Karpas-422 (cell line): ENCODE measurements around the gene TRHDE. TPM values are rescaled to one million over a fixed set of nuclear protein-coding genes. Genes with fewer than 3 reads are reported as not detected.

Source experiments
- DNase-seq: peaks from one replicate; pipeline ENCODE4 v3.0.0-alpha.2; 2015
- H2AFZ ChIP-seq: fragments of 200-600 bp; sonication (generic); 2 replicates; pipeline ENCODE4 v1.6.1; 2014; ENCODE audit warnings: antibody characterized with exemption, low read length, mixed read lengths
- H3K27ac ChIP-seq: fragments of 200-600 bp; sonication (generic); 2 replicates; pipeline ENCODE4 v1.5.1; 2014; ENCODE audit warnings: mild to moderate bottlenecking, low read length, moderate library complexity
- H3K27me3 ChIP-seq: fragments of 200-600 bp; sonication (generic); 2 replicates; pipeline ENCODE4 v1.6.1; 2014; ENCODE audit warnings: low read length, mixed read lengths
- H3K36me3 ChIP-seq: fragments of 200-600 bp; sonication (generic); 2 replicates; pipeline ENCODE4 v1.6.1; 2014; ENCODE audit warnings: low read length, mixed read lengths; ENCODE audit not compliant: insufficient read depth
- H3K4me1 ChIP-seq: fragments of 200-600 bp; sonication (generic); 2 replicates; pipeline ENCODE4 v1.6.1; 2014; ENCODE audit warnings: mild to moderate bottlenecking, low read length, mixed read lengths
- H3K4me2 ChIP-seq: fragments of 200-600 bp; sonication (generic); 2 replicates; pipeline ENCODE4 v1.6.1; 2014; ENCODE audit warnings: low read length, low read depth, mild to moderate bottlenecking; ENCODE audit not compliant: poor library complexity, severe bottlenecking
- H3K4me3 ChIP-seq: fragments of 200-600 bp; sonication (generic); 2 replicates; pipeline ENCODE4 v1.5.1; 2014; ENCODE audit warnings: mild to moderate bottlenecking, antibody characterized with exemption, low read length, mixed read lengths
- H3K79me2 ChIP-seq: fragments of 200-600 bp; sonication (generic); 2 replicates; pipeline ENCODE4 v1.6.1; 2014; ENCODE audit warnings: mild to moderate bottlenecking, low read length, mixed read lengths
- H3K9ac ChIP-seq: fragments of 200-600 bp; sonication (generic); 2 replicates; pipeline ENCODE4 v1.6.0; 2014; ENCODE audit warnings: low read length
- H3K9me2 ChIP-seq: fragments of 200-600 bp; sonication (generic), shearing (Covaris generic); replicated peaks from 2 replicates; pipeline ENCODE4 v1.6.0; 2014; ENCODE audit warnings: mild to moderate bottlenecking, low read length, moderate library complexity; ENCODE audit not compliant: insufficient read depth
- H3K9me3 ChIP-seq: fragments of 300-700, 200-600 bp; sonication (generic); 2 replicates; pipeline ENCODE4 v1.6.1; 2014; ENCODE audit warnings: low read length, mixed read lengths
- H4K20me1 ChIP-seq: fragments of 200-600 bp; sonication (generic); 2 replicates; pipeline ENCODE4 v1.6.1; 2014; ENCODE audit warnings: mild to moderate bottlenecking, antibody characterized with exemption, low read length, low read depth; ENCODE audit not compliant: insufficient read depth
- total RNA-seq: library from RNA; depleted of rRNA; stranded (reverse); fragments of >200 nt; shearing (Covaris generic); gene quantifications from 2 replicates; pipeline ENCODE4 v1.2.3, GENCODE V29; 2014; ENCODE audit warnings: low replicate concordance

TRHDE gene
- total RNA-seq, 1 experiment from 2014 or later = not detected

GRCh38 chr12:72277415-72277814 is 5.2 kb downstream of the TRHDE start:
- H3K27ac ChIP-seq = no peak overlapping the region
- DNase-seq = no peak

GRCh38 chr12:72278894-72279293 is 6.7 kb downstream of the TRHDE start:
- Histone ChIP-seq H3K27me3 (no peaks in the 10 kb centered on the region), H3K79me2 (no peaks in the 10 kb centered on the region), H3K4me1 (no peaks in the 10 kb centered on the region), H3K36me3 (no peaks in the 10 kb centered on the region), H3K4me3 (no peak overlapping the region), H3K27ac (no peak overlapping the region), H3K4me2 (no peak overlapping the region), H3K9me3 (no peaks in the 10 kb centered on the region), H2AFZ (no peak overlapping the region), H4K20me1 (no peaks in the 10 kb centered on the region), H3K9ac (no peak overlapping the region), H3K9me2 (no peaks in the 10 kb centered on the region)
- DNase-seq = no peak

More at GRCh38 chr12:72277415-72277814, 5.2 kb downstream of the TRHDE start:
- Histone ChIP-seq H3K4me3 (no peak overlapping the region), H3K4me1 (no peaks in the 10 kb centered on the region), H3K9me3 (no peaks in the 10 kb centered on the region), H3K79me2 (no peaks in the 10 kb centered on the region), H3K9ac (no peak overlapping the region), H3K27me3 (no peaks in the 10 kb centered on the region), H3K9me2 (no peaks in the 10 kb centered on the region), H2AFZ (no peak overlapping the region), H3K4me2 (no peak overlapping the region), H3K36me3 (no peaks in the 10 kb centered on the region), H4K20me1 (no peaks in the 10 kb centered on the region)

GRCh38 chr12:72281126-72281525 is 9.0 kb downstream of the TRHDE start:
- Histone ChIP-seq H3K27ac (no peak overlapping the region), H3K27me3 (no peaks in the 10 kb centered on the region), H4K20me1 (no peaks in the 10 kb centered on the region), H3K79me2 (no peaks in the 10 kb centered on the region), H3K9me2 (no peaks in the 10 kb centered on the region), H3K4me2 (no peak overlapping the region), H3K4me1 (no peaks in the 10 kb centered on the region), H3K9ac (no peak overlapping the region), H2AFZ (no peak overlapping the region), H3K9me3 (no peaks in the 10 kb centered on the region), H3K4me3 (no peak overlapping the region), H3K36me3 (no peaks in the 10 kb centered on the region)
- DNase-seq = no peak

- no peak for DNase-seq
- Histone ChIP-seq H2AFZ (no peak overlapping the region), H3K4me3 (no peak overlapping the region), H3K9me2 (no peaks in the 10 kb centered on the region), H3K27me3 (no peaks in the 10 kb centered on the region), H3K9ac (no peak overlapping the region), H3K4me2 (no peak overlapping the region), H3K4me1 (no peaks in the 10 kb centered on the region), H3K36me3 (no peaks in the 10 kb centered on the region), H4K20me1 (no peaks in the 10 kb centered on the region), H3K9me3 (no peaks in the 10 kb centered on the region), H3K27ac (no peak overlapping the region), H3K79me2 (no peaks in the 10 kb centered on the region)
Measured at GRCh38 chr12:72282721-72283120, 10.6 kb downstream of the TRHDE start.

GRCh38 chr12:72285861-72286260 is 13.7 kb downstream of the TRHDE start:
- H3K9me2 ChIP-seq = no peaks in the 10 kb centered on the region
- no peaks in the 10 kb centered on the region for H3K4me1 ChIP-seq
- H3K4me3 ChIP-seq = no peak overlapping the region
- no peak overlapping the region for H3K27ac ChIP-seq
- no peak overlapping the region for H3K4me2 ChIP-seq
- H3K36me3 ChIP-seq = no peaks in the 10 kb centered on the region
- no peak overlapping the region for H3K9ac ChIP-seq
- no peak for DNase-seq
- no peak overlapping the region for H2AFZ ChIP-seq
- no peaks in the 10 kb centered on the region for H3K27me3 ChIP-seq
- H3K79me2 ChIP-seq = no peaks in the 10 kb centered on the region
- H4K20me1 ChIP-seq = no peaks in the 10 kb centered on the region
- H3K9me3 ChIP-seq = no peaks in the 10 kb centered on the region

- Histone ChIP-seq H4K20me1 (no peaks in the 10 kb centered on the region), H3K4me1 (no peaks in the 10 kb centered on the region), H3K79me2 (no peaks in the 10 kb centered on the region), H3K4me3 (no peak overlapping the region), H3K36me3 (no peaks in the 10 kb centered on the region), H2AFZ (no peak overlapping the region), H3K9me2 (no peaks in the 10 kb centered on the region), H3K9ac (no peak overlapping the region), H3K4me2 (no peak overlapping the region), H3K27ac (no peak overlapping the region), H3K9me3 (no peaks in the 10 kb centered on the region), H3K27me3 (no peaks in the 10 kb centered on the region)
- DNase-seq = no peak
Measured at GRCh38 chr12:72286526-72286925, 14.4 kb downstream of the TRHDE start.

- Histone ChIP-seq H3K4me1 (no peaks in the 10 kb centered on the region), H3K4me2 (no peak overlapping the region), H3K9ac (no peak overlapping the region), H3K79me2 (no peaks in the 10 kb centered on the region), H4K20me1 (no peaks in the 10 kb centered on the region), H3K27ac (no peak overlapping the region), H3K36me3 (no peaks in the 10 kb centered on the region), H3K9me3 (no peaks in the 10 kb centered on the region), H2AFZ (no peak overlapping the region), H3K9me2 (no peaks in the 10 kb centered on the region), H3K4me3 (no peak overlapping the region), H3K27me3 (no peaks in the 10 kb centered on the region)
- DNase-seq = no peak
Measured at GRCh38 chr12:72288436-72288835, 16.3 kb downstream of the TRHDE start.

GRCh38 chr12:72288911-72289310 is 16.7 kb downstream of the TRHDE start:
- Histone ChIP-seq H3K36me3 (no peaks in the 10 kb centered on the region), H3K4me3 (no peak overlapping the region), H3K9me2 (no peaks in the 10 kb centered on the region), H3K4me2 (no peak overlapping the region), H3K79me2 (no peaks in the 10 kb centered on the region), H4K20me1 (no peaks in the 10 kb centered on the region), H2AFZ (no peak overlapping the region), H3K4me1 (no peaks in the 10 kb centered on the region), H3K9ac (no peak overlapping the region), H3K9me3 (no peaks in the 10 kb centered on the region), H3K27me3 (no peaks in the 10 kb centered on the region), H3K27ac (no peak overlapping the region)
- no peak for DNase-seq

GRCh38 chr12:72289633-72290032 is 17.5 kb downstream of the TRHDE start:
- Histone ChIP-seq H3K79me2 (no peaks in the 10 kb centered on the region), H3K9me3 (no peaks in the 10 kb centered on the region), H3K27ac (no peak overlapping the region)

More at GRCh38 chr12:72289633-72290032, 17.5 kb downstream of the TRHDE start:
- H3K9me2 ChIP-seq = no peaks in the 10 kb centered on the region
- H4K20me1 ChIP-seq = no peaks in the 10 kb centered on the region
- no peak for DNase-seq
- no peaks in the 10 kb centered on the region for H3K27me3 ChIP-seq
- no peak overlapping the region for H3K4me2 ChIP-seq
- H3K36me3 ChIP-seq = no peaks in the 10 kb centered on the region
- H3K4me3 ChIP-seq = no peak overlapping the region
- no peak overlapping the region for H3K9ac ChIP-seq
- no peaks in the 10 kb centered on the region for H3K4me1 ChIP-seq
- no peak overlapping the region for H2AFZ ChIP-seq
